ENCODE results near the gene UTP11.
A peak's percentile ranks its signal among the peaks of the same experiment; 100 is the strongest.

The UTP11 gene

DNA sequence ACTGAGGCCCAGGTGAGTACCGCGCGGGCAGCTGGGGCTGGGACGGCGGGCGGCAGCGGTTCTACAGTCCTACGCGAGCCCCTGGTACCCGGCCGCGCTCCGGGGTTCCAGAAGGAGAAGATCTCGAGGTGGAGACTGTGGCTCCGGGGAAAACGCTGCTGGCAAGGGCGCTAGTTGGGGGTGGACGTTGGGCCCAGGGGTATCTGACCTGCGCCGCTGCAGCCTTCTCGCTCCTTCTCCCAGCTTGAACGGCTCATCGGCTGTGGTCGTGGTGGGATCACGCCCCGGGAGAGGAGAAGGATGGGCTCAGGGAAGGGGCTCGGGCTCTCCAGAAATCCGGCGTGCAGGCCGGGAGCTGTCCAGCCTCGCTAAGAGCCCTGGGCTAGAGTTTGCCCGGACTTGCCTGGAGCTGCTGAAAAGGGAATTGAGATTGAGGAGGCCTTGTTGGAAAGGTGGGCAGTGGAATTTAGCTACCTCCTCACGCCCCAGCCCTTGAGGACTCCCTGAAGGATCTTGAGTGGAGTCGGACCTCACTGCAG lies 35.1 kb downstream of the UTP11 start:
- no peak for DNase-seq

- no peak for DNase-seq
These were observed 38.0 kb downstream of the UTP11 start for GRCh38 chr1:38050397-38051078.

DNA sequence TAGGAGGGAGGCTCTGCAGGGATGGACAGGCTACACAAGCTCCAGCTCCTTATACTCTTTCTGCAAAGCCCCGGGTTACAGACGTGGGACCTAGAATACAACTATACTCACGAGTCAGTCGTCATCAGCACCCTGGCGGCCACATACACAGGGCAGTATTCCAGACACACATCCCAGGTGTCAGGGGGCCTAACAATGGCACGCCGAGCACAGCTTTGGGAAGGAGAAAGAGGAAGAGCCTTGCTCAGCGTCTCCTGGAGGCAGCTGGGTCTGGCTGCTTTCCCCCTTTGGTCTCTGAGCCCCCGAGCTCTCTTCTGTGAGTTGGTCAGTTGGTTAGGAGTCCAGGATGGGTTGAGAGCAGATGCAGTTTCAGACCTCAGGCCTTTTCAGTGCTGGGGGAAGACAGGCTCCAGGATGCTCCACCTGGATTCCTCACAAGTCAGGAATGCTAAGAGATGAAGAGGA lies 38.6 kb downstream of the UTP11 start:
- no peak for DNase-seq

- no peak for DNase-seq
These were observed 40.3 kb downstream of the UTP11 start for GRCh38 chr1:38052750-38053415.

- no peak for DNase-seq
These were observed 41.0 kb downstream of the UTP11 start for GRCh38 chr1:38053416-38054091.

- no peak for DNase-seq
These were observed 42.9 kb downstream of the UTP11 start for GRCh38 chr1:38055398-38055797.

DNA sequence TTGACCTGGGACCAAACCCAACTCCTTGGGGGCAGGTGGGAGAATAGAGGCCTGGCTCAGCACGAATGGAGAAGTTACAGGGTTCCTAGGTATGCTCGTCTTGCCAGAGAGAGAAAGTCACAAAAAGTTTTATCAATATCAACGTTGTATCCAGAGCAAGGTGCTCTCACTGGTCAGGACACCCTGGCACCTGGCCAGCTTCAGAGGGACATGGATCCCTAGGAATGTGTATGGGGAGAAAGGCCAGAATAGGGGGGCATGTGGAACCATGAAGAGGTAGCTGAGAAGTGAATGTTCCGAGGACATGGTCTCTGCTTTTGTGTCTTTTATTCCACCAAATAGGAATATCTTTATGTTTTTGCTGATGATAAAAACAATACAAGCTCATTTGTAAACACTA lies 43.4 kb downstream of the UTP11 start:
- DNase-seq: no peak

DNA sequence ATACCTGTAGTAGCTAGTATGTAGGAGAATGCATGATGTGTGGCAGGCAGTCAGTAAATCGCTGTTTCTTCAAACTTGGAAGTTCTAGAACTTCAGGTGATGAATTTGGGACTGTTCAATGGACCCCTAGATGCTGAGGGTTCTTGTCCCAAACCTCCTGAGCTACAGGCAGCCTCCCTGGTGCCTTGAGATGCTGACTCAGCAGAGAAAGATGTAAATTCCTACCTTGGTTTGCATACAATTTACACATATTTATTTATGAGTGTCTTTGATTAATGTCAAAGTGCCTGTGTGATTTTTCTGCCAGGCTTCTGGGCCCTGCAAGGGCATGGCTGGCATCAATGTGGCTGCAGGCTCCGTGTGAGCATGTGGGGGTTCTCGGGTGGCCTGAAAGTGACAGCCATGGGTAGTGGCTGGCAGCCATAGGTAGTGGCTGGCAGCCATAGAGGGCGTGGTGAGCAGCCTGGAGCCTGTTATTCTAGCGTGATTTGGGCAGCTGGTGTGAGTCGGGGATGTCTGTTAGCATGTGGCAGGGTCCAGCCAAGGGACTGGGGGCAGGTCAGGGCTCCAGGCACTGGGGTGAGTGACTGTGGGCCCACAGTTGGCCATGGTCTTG lies 47.2 kb downstream of the UTP11 start:
- DNase-seq: no peak

GRCh38 chr1:38060498-38060897 lies 48.0 kb downstream of the UTP11 start:
- no peak for DNase-seq

- DNase-seq: no peak
These were observed 48.8 kb downstream of the UTP11 start for GRCh38 chr1:38061290-38061689.

DNA sequence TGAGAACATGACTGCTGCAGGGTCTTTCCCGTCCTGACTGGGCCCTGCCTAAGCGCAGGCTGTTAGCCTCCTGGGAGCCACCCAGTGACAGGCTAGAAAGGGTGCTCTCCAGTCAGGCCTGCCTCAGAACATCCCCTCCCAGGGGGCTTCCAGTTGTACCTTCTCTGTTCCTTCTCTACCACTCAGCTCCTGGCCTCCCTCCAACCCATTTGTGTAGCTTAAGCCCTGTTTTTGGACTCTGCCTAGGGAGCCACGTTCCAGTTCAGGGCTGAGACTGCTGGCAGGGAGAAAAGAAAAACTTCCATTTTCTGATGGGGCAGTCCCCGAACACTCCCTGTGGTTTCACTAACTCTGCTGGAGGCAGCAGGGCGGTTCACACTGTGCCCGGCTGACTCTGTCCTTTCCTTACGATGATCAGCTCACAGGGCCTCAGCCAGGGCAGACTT lies 49.4 kb downstream of the UTP11 start:
- DNase-seq: no peak

- DNase-seq: no peak
These were observed 50.1 kb downstream of the UTP11 start for GRCh38 chr1:38062361-38063288.

GRCh38 chr1:38063616-38064015 lies 51.1 kb downstream of the UTP11 start:
- DNase-seq: no peak

- no peak for DNase-seq
These were observed 51.8 kb downstream of the UTP11 start for GRCh38 chr1:38064197-38064903.

DNA sequence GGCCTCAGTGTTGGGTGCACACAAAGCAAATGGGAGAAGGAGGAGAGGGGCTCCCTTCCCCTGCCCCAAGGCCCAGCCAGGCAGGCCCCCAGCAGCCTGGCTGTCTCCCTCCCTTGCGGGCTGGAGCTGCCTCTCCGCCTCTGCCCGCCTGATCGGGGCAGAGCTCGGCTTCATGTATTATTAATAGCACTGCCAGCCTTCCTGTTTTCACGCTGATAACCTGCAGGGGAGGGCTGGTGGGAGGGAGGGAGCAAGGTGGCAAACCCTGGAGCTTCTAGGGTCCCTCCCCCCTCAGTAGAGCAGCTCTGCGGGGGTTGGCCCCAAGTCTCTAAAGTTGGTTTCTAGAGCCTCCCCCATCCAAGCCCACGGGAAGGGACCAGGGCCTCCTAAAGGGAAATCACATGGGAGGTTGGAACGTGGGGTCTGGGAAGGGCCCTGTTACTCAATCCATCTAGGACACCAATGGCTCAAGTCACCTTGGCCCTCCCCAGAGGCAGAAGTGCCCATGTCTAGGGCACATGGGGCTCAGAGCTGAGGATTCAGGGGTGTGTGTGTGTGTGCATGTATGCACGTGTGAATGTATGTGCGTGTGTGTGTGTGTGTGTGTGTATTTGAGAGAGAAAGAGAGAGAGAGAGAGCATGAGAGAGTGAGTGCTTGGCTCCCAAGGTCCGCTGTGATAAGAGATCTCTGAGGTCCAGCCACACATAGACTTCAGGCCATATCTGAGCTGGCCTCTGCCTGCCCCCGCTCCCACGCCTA lies 55.9 kb downstream of the UTP11 start:
- DNase-seq: no peak

DNA sequence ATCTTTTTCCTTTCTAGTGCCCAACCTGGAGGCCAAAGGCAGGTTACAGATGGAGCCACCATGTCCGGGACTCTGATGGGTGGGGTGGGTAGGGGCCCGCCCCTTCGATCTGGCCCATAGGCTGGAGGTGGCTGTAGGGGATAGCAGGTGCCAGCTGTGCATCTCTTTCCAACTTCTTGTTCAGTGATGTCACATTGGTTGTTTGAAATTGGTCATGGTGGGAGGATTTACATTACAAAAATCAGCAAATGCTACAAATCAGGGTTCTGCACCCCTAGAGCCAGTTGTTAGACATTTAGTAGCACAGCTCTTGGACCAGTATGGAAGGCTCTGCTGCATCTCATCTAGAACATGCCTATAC lies 56.4 kb downstream of the UTP11 start:
- DNase-seq: no peak

- peak; percentile 54 for DNase-seq
These were observed 59.0 kb downstream of the UTP11 start for GRCh38 chr1:38071312-38072256.

DNA sequence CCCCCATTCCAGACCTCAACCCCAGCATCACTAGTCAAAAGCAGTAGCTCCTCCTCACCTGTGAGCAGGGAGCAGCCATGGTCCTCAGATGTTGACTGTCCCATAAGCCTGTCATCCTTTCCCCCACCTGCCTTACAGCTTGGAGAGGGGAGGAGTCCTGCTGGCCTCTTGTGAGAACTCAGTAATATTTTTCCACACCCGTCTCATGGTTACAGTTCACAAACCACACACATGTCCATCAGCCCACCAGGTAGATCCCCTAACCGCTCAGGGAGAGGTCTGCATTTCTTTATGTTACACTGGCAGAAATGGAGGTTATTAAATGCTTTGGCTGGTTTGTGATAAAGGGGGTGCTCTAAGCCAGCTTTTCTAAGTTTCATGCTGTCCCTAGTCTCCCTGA lies 60.3 kb downstream of the UTP11 start:
- no peak for DNase-seq

- no peak for DNase-seq
These were observed 61.2 kb downstream of the UTP11 start for GRCh38 chr1:38073534-38074301.

All from 8988T (cell line).